ENCODE data around the gene KANSL1. TPM values are rescaled to one million over a fixed set of nuclear protein-coding genes. Genes with fewer than 3 reads are reported as not detected.

KANSL1 gene
- total RNA-seq, 1 donor from 2014 or later: 122 TPM

- Histone ChIP-seq H3K4me1 (peaks cover 40% of the 10 kb centered on the region), H3K36me3 (no peaks in the 10 kb centered on the region), H3K27ac (peak overlapping the region; percentile 36), H3K9me3 (no peaks in the 10 kb centered on the region), H3K4me3 (no peak overlapping the region), H3K27me3 (no peaks in the 10 kb centered on the region)
- no peak for TF ChIP-seq POLR2A (IDR thresholded peaks at IDR 0.05)
- no peak for DNase-seq (ENCODE audit: extremely low spot score in 2 of 2)
- intact Hi-C loops (cut with DNase I): no loop called here
Observed at GRCh38 chr17:46100590-46100989, 92.6 kb downstream of the KANSL1 start.

- no peak for TF ChIP-seq POLR2A (IDR thresholded peaks at IDR 0.05)
- TF ChIP-seq CTCF (IDR thresholded peaks at IDR 0.05): no peak
- no peak for TF ChIP-seq POLR2AphosphoS5 (IDR thresholded peaks at IDR 0.05; ENCODE audit: insufficient read depth in 1 of 2, low read depth in 1 of 2)
- Histone ChIP-seq H3K27ac (no peak overlapping the region), H3K27me3 (no peaks in the 10 kb centered on the region), H3K4me1 (peaks cover 40% of the 10 kb centered on the region), H3K9me3 (no peaks in the 10 kb centered on the region), H3K4me3 (no peak overlapping the region), H3K36me3 (no peaks in the 10 kb centered on the region)
- intact Hi-C loops (cut with DNase I): no loop called here
- DNase-seq (ENCODE audit: extremely low spot score in 2 of 2): no peak
Observed at GRCh38 chr17:46099865-46100264, 93.4 kb downstream of the KANSL1 start.

GRCh38 chr17:46097497-46097896 is 95.7 kb downstream of the KANSL1 start:
- TF ChIP-seq POLR2AphosphoS5 (IDR thresholded peaks at IDR 0.05; ENCODE audit: insufficient read depth in 1 of 2, low read depth in 1 of 2) (no peak), CTCF (IDR thresholded peaks at IDR 0.05) (no peak), POLR2A (IDR thresholded peaks at IDR 0.05) (no peak)
- Histone ChIP-seq H3K4me1 (peaks cover 33% of the 10 kb centered on the region), H3K9me3 (no peaks in the 10 kb centered on the region), H3K27me3 (no peaks in the 10 kb centered on the region), H3K36me3 (peaks cover 0 to 2% of the 10 kb centered on the region in 2 donors), H3K4me3 (no peak overlapping the region), H3K27ac (no peak overlapping the region)
- intact Hi-C loops (cut with DNase I): no loop called here
- DNase-seq (ENCODE audit: extremely low spot score in 2 of 2): no peak

- intact Hi-C loops (cut with DNase I): no loop called here
- Histone ChIP-seq H3K27me3 (no peaks in the 10 kb centered on the region), H3K36me3 (peaks cover 2 to 5% of the 10 kb centered on the region in 2 donors), H3K4me1 (peaks cover 19% of the 10 kb centered on the region), H3K9me3 (no peaks in the 10 kb centered on the region), H3K4me3 (no peak overlapping the region), H3K27ac (no peak overlapping the region)
- TF ChIP-seq CTCF (IDR thresholded peaks at IDR 0.05) (no peak), POLR2A (IDR thresholded peaks at IDR 0.05) (no peak), POLR2AphosphoS5 (IDR thresholded peaks at IDR 0.05; ENCODE audit: insufficient read depth in 1 of 2, low read depth in 1 of 2) (no peak)
- DNase-seq (ENCODE audit: extremely low spot score in 2 of 2): no peak
Observed at GRCh38 chr17:46092991-46093390, 100.2 kb downstream of the KANSL1 start.

- intact Hi-C loops (cut with DNase I): no loop called here
Observed at GRCh38 chr17:46090871-46091270, 102.4 kb downstream of the KANSL1 start.

More at GRCh38 chr17:46090871-46091270, 102.4 kb downstream of the KANSL1 start:
- peaks cover 19% of the 10 kb centered on the region for H3K4me1 ChIP-seq
- no peak for TF ChIP-seq POLR2A (IDR thresholded peaks at IDR 0.05)
- no peak for TF ChIP-seq CTCF (IDR thresholded peaks at IDR 0.05)
- TF ChIP-seq POLR2AphosphoS5 (IDR thresholded peaks at IDR 0.05; ENCODE audit: insufficient read depth in 1 of 2, low read depth in 1 of 2): no peak
- H3K36me3 ChIP-seq: peaks cover 2 to 5% of the 10 kb centered on the region in 2 donors
- no peak overlapping the region for H3K27ac ChIP-seq
- no peak for DNase-seq (ENCODE audit: extremely low spot score in 2 of 2)
- no peaks in the 10 kb centered on the region for H3K9me3 ChIP-seq
- H3K27me3 ChIP-seq: no peaks in the 10 kb centered on the region
- H3K4me3 ChIP-seq: no peak overlapping the region

Measured in vagina (tissue), 2 donors.